K562 (cell line): ENCODE measurements around the gene BBOX1. TPM values are rescaled to one million over a fixed set of nuclear protein-coding genes. Genes with fewer than 3 reads are reported as not detected.
A peak's percentile ranks its signal among the peaks of the same experiment; 100 is the strongest.

ENCODE experiments used
- ATAC-seq: fragments of 200-7000 bp; cut with Tn5 transposase; 3 replicates; pipeline ENCODE4 v1.9.1; 2020; ENCODE audit warnings: moderate library complexity
- BruUV-seq: library from RNA; stranded (reverse); fragments of 400-500 nt; replicated peaks from 2 replicates; lab custom pipeline; 2021; lab: Mats Ljungman, UMichigan
- CTCF ChIA-PET: fragments of 300-600 bp; formaldehyde crosslinking; extraction: SDS; loops from one replicate; lab custom pipeline; 2021; ENCODE audit warnings: low intra/inter-chr PET ratio; lab: Yijun Ruan, JAX
- POLR2A ChIA-PET: fragments of 300-600, 350-650 bp; sonication (Branson Sonifier 250); formaldehyde crosslinking; extraction: SDS; loops from one replicate; lab custom pipeline; 2021; ENCODE audit warnings: antibody characterized with exemption, inconsistent platforms; lab: Yijun Ruan, JAX
- DNase-seq, 4 experiments: peaks; one replicate each; pipeline versions ENCODE4 v3.0.0 to v3.0.0-alpha.2; 2011 to 2018; ENCODE audit warnings: low spot score in 3 of 4, mixed read lengths in 3 of 4; ENCODE audit errors: extremely low read depth in 1 of 4
- FAIRE-seq: peaks from 2 replicates; lab custom pipeline; 2011; peaks lifted over from hg19 to GRCh38; lab: Jason Lieb, UNC
- H2AFZ ChIP-seq: 2 replicates; pipeline ENCODE4 v1.6.0; 2011; ENCODE audit warnings: low read depth, low read length, control low read depth, inconsistent platforms
- H3K27ac ChIP-seq: fragments of 200-600 bp; 3 replicates; pipeline ENCODE4 v1.8.0; 2011; ENCODE audit warnings: low read depth, mild to moderate bottlenecking, control low read depth, inconsistent platforms, low read length, moderate library complexity, mixed read lengths; ENCODE audit errors: extremely low read depth
- H3K27me3 ChIP-seq, 2 experiments: fragments of 300-600 bp in 1 of 2; 2 replicates in 1 of 2; 3 replicates in 1 of 2; pipeline versions ENCODE4 v1.6.0 to v1.8.0; 2011; ENCODE audit warnings: inconsistent platforms in 2 of 2, low read length in 2 of 2, mild to moderate bottlenecking in 1 of 2, mixed read lengths in 1 of 2, moderate library complexity in 1 of 2; ENCODE audit not compliant: control insufficient read depth in 2 of 2, insufficient read depth in 2 of 2
- H3K36me3 ChIP-seq: fragments of 300-600 bp; 3 replicates; pipeline ENCODE4 v1.8.0; 2011; ENCODE audit warnings: mild to moderate bottlenecking, low read length, inconsistent platforms; ENCODE audit not compliant: control insufficient read depth, insufficient read depth
- H3K4me1 ChIP-seq, 2 experiments: fragments of 200-600 bp in 1 of 2; replicated peaks in 1 of 2; 2 replicates in 1 of 2; 3 replicates in 1 of 2; pipeline versions ENCODE4 v1.5.1 to v1.8.0; 2011; ENCODE audit warnings: inconsistent platforms in 2 of 2, low read length in 2 of 2, mild to moderate bottlenecking in 1 of 2, mixed read lengths in 1 of 2, moderate library complexity in 1 of 2; ENCODE audit not compliant: control insufficient read depth in 2 of 2, insufficient read depth in 2 of 2
- H3K4me2 ChIP-seq: 2 replicates; pipeline ENCODE4 v1.6.1; 2011; ENCODE audit warnings: low read length, control low read depth, inconsistent platforms, mixed read lengths; ENCODE audit not compliant: insufficient read depth
- H3K4me3 ChIP-seq: fragments of 200-600 bp; sonication (generic), shearing (Covaris generic); 2 replicates; pipeline ENCODE4 v1.5.1; 2016; ENCODE audit warnings: control low read depth, inconsistent platforms
- H3K79me2 ChIP-seq: fragments of 200-600 bp; 3 replicates; pipeline ENCODE4 v1.8.0; 2011; ENCODE audit warnings: low read length, inconsistent platforms; ENCODE audit not compliant: control insufficient read depth, insufficient read depth
- H3K9ac ChIP-seq, 2 experiments: 2 replicates each; pipeline versions ENCODE4 v1.6.0 to v1.6.1; 2011; ENCODE audit warnings: low read depth in 2 of 2, low read length in 2 of 2, control low read depth in 1 of 2, inconsistent platforms in 1 of 2, mild to moderate bottlenecking in 1 of 2, mixed read lengths in 1 of 2; ENCODE audit not compliant: insufficient read depth in 1 of 2
- H3K9me1 ChIP-seq: one replicate; pipeline ENCODE4 v1.6.0; 2011; ENCODE audit warnings: inconsistent platforms, mild to moderate bottlenecking, low read length, moderate library complexity; ENCODE audit not compliant: control insufficient read depth, insufficient read depth
- H3K9me3 ChIP-seq: replicated peaks from 2 replicates; pipeline ENCODE4 v1.5.1; 2011; ENCODE audit warnings: low read depth, low read length, inconsistent platforms; ENCODE audit not compliant: control insufficient read depth, insufficient read depth
- H4K20me1 ChIP-seq: replicated peaks from 2 replicates; pipeline ENCODE4 v1.6.1; 2011; ENCODE audit warnings: low read length, inconsistent platforms, mixed read lengths; ENCODE audit not compliant: control insufficient read depth, insufficient read depth
- BCL6 ChIP-seq: fragments of 250-450 bp; sonication (Bioruptor Pico); IDR thresholded peaks from 2 replicates; pipeline ENCODE4 v1.4.0; 2020
- HCFC1 ChIP-seq: IDR thresholded peaks from 2 replicates; pipeline ENCODE4 v1.6.1; 2012; ENCODE audit warnings: low read depth, low read length, improper control_type of control experiment
- MEIS2 ChIP-seq: fragments of 450-650 bp; IDR thresholded peaks from 2 replicates; pipeline ENCODE4 v1.6.1; 2014; ENCODE audit warnings: mild to moderate bottlenecking; ENCODE audit not compliant: partially characterized antibody
- PTBP1 ChIP-seq: fragments of 200-400 bp; formaldehyde crosslinking; IDR thresholded peaks from 2 replicates; pipeline ENCODE4 v1.6.1; 2017; ENCODE audit warnings: low read depth, low read length
- RUNX1 ChIP-seq: sonication (generic); IDR thresholded peaks from 2 replicates; pipeline ENCODE4 v1.6.1; 2016; ENCODE audit warnings: antibody characterized with exemption, low read depth
- TRIM28 ChIP-seq: fragments of 450-650 bp; IDR thresholded peaks from 2 replicates; pipeline ENCODE4 v1.6.1; 2017
- ZNF507 ChIP-seq: conservative IDR thresholded peaks from 2 replicates; pipeline ENCODE4 v1.6.1; 2017; ENCODE audit warnings: missing genetic modification characterization, missing compliant biosample characterization
- WGBS: fragments of 100-300 bp; shearing (Covaris generic); methylation state at CpG from one replicate; pipeline ENCODE4 v1.1.6; 2016; ENCODE audit warnings: low coverage, mixed read lengths; ENCODE audit not compliant: insufficient coverage; ENCODE audit errors: missing lambda C conversion rate; 5-methylcytosine and 5-hydroxymethylcytosine counted together
- in situ Hi-C: fragments of 300-500 bp; cut with MboI; formaldehyde crosslinking; loops from 4 replicates; pipeline ENCODE4 v1.15.0; 2018; ENCODE audit warnings: inconsistent platforms, mixed read lengths
- intact Hi-C: fragments of 100-400 bp; cut with micrococcal nuclease; formaldehyde crosslinking; loops from 2 replicates; pipeline ENCODE4 v1.14.2; 2022
- polyA plus RNA-seq, 8 experiments: library from polyadenylated mRNA; depleted of rRNA in 4 of 8; stranded (reverse) in 5 of 8; unstranded in 3 of 8; fragments of >200 nt; fragmentation: Nextera tagmentation in 2 of 8; fragmentation: Illumina TruSeq in 1 of 8; extraction: Ambion mirVana in 2 of 8; extraction: Trizol in 1 of 8; gene quantifications; 2 replicates each; pipeline versions ENCODE4 v1.2.1 to v1.2.3, GENCODE V29; 2011 to 2014; ENCODE audit warnings: inconsistent platforms in 1 of 8, missing spikeins in 1 of 8
- total RNA-seq, 7 experiments: library from RNA; depleted of rRNA in 6 of 7; stranded (reverse); fragments of >200 nt in 6 of 7; fragmentation: Illumina TruSeq in 2 of 7; extraction: Trizol in 2 of 7; gene quantifications; 2 replicates each; pipeline versions ENCODE4 v1.2.1 to v1.2.3, GENCODE V29; 2011 to 2021; ENCODE audit warnings: low replicate concordance in 1 of 7
- TF ChIP-seq, protein P1 (sequence below), 3 experiments: IDR thresholded peaks in 2 of 3; conservative IDR thresholded peaks in 1 of 3; 2 replicates each; pipeline ENCODE4 v1.5.1; 2011 to 2012; ENCODE audit warnings: low read length in 3 of 3, mild to moderate bottlenecking in 3 of 3, control low read depth in 2 of 3, improper control_type of control experiment in 1 of 3, inconsistent platforms in 1 of 3, low read depth in 1 of 3, mixed read lengths in 1 of 3, moderate library complexity in 1 of 3; ENCODE audit not compliant: insufficient read depth in 2 of 3
- TF ChIP-seq, protein P2 (sequence below): sonication (generic); formaldehyde crosslinking; IDR thresholded peaks from 2 replicates; pipeline ENCODE4 v1.8.0; 2022; ENCODE audit warnings: missing genetic modification reagents, mild to moderate bottlenecking, borderline replicate concordance

The BBOX1 gene
- total and polyA plus RNA-seq, 9 of the 15 experiments (the other 6 are each of a cell fraction or from before 2014, with no cell fraction given), result not detected

DNA sequence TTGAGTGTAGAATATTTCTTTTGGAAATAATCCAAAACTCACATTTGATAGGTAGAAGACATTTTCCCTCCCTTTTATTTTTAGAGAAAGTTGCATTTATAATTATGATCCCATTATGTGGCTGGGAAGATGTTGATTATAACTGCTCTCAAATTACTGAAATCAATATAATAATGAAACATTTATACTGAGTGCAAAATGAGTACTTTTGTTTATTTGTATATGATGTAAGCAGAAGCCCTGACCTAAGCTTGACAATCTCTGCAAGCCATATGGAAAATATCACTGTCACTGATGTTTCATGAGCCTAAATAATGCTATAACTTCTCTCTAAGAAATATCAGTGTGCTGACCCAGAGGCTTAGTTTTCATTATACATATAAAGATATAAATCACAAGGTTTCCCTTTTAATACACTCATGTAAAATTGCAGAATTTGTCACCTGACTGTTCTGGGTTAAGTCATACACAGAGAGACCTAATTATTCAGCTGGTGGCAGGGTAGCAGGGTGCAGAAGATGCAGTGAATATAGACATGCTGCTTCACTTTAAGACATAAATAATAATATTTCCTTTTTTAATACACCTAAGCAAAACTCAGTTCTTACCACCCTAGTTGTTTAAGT is 99.2 kb downstream of the BBOX1 start:
- Histone ChIP-seq H3K79me2 (no peaks in the 10 kb centered on the region), H3K9me3 (0 out of 2 replicates have a peak, but pooled peaks cover 3% of the 10 kb centered on the region), H3K4me1 (no peaks in the 10 kb centered on the region), H3K9ac (no peak overlapping the region), H3K4me3 (no peak overlapping the region), H3K4me2 (no peak overlapping the region), H4K20me1 (no peaks in the 10 kb centered on the region), H3K27ac (no peak overlapping the region), H3K9me1 (no peaks in the 10 kb centered on the region), H2AFZ (no peak overlapping the region), H3K27me3 (no peaks in the 10 kb centered on the region), H3K36me3 (no peaks in the 10 kb centered on the region)
- CTCF ChIA-PET, result no interaction called here
- ATAC-seq (no peak), FAIRE-seq (no peak), DNase-seq (no peak)
- TF ChIP-seq PTBP1 (no peak), TRIM28 (no peak), BCL6 (CRISPR knock-in tag) (no peak)
- TF ChIP-seq, protein P1, sequence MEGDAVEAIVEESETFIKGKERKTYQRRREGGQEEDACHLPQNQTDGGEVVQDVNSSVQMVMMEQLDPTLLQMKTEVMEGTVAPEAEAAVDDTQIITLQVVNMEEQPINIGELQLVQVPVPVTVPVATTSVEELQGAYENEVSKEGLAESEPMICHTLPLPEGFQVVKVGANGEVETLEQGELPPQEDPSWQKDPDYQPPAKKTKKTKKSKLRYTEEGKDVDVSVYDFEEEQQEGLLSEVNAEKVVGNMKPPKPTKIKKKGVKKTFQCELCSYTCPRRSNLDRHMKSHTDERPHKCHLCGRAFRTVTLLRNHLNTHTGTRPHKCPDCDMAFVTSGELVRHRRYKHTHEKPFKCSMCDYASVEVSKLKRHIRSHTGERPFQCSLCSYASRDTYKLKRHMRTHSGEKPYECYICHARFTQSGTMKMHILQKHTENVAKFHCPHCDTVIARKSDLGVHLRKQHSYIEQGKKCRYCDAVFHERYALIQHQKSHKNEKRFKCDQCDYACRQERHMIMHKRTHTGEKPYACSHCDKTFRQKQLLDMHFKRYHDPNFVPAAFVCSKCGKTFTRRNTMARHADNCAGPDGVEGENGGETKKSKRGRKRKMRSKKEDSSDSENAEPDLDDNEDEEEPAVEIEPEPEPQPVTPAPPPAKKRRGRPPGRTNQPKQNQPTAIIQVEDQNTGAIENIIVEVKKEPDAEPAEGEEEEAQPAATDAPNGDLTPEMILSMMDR (IDR thresholded peaks at IDR 0.05 in 2 of 3, conservative IDR thresholded peaks at IDR 0.05 in 1 of 3; ENCODE audit: insufficient read depth in 2 of 3, low read depth in 1 of 3, low read length in 3 of 3), result no peak
- POLR2A ChIA-PET, result no interaction called here
- BruUV-seq, result no TSS peak
- in situ Hi-C loops, result no loop called here
- intact Hi-C loops, result no loop called here

DNA sequence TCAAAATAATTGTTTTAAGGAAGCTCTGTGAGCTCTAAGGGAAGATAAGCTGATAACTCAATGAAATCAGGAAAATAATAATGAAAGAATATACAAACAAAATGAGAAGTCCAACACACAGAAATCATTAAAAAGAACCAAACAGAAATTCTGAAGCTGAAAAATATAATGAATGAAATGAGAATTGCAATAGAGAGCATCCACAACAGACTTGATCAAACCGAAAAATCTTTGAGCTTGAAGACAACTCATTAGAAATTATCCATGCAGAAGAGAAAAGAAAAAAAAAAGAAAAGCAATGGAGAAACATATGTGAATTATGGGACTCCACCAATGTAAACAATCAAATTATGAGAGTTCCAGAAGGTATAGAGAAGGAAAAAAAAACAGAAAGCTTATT is 101.0 kb downstream of the BBOX1 start:
- Histone ChIP-seq H3K9ac (no peak overlapping the region), H3K9me3 (0 out of 2 replicates have a peak, but pooled peaks cover 3% of the 10 kb centered on the region), H3K79me2 (no peaks in the 10 kb centered on the region), H3K9me1 (no peaks in the 10 kb centered on the region), H3K27me3 (no peaks in the 10 kb centered on the region), H4K20me1 (no peaks in the 10 kb centered on the region), H3K27ac (no peak overlapping the region), H3K4me3 (no peak overlapping the region), H3K4me1 (no peaks in the 10 kb centered on the region), H2AFZ (no peak overlapping the region), H3K4me2 (no peak overlapping the region), H3K36me3 (no peaks in the 10 kb centered on the region)
- FAIRE-seq (no peak), DNase-seq (no peak), ATAC-seq (no peak)
- 0% methylated on average over 1 of the region's 1 CpG for WGBS
- BruUV-seq, result no TSS peak
- TF ChIP-seq, protein P2, sequence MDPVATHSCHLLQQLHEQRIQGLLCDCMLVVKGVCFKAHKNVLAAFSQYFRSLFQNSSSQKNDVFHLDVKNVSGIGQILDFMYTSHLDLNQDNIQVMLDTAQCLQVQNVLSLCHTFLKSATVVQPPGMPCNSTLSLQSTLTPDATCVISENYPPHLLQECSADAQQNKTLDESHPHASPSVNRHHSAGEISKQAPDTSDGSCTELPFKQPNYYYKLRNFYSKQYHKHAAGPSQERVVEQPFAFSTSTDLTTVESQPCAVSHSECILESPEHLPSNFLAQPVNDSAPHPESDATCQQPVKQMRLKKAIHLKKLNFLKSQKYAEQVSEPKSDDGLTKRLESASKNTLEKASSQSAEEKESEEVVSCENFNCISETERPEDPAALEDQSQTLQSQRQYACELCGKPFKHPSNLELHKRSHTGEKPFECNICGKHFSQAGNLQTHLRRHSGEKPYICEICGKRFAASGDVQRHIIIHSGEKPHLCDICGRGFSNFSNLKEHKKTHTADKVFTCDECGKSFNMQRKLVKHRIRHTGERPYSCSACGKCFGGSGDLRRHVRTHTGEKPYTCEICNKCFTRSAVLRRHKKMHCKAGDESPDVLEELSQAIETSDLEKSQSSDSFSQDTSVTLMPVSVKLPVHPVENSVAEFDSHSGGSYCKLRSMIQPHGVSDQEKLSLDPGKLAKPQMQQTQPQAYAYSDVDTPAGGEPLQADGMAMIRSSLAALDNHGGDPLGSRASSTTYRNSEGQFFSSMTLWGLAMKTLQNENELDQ (CRISPR knock-in tag), result no peak
- TF ChIP-seq TRIM28 (peak; percentile 67; the same call in 1 of the 2 replicates), MEIS2 (no peak), RUNX1 (no peak), HCFC1 (no peak), ZNF507 (no peak)
- CTCF ChIA-PET, result no interaction called here
- POLR2A ChIA-PET, result no interaction called here
- intact Hi-C loops, result no loop called here
- in situ Hi-C loops, result no loop called here
